ENCODE results near the gene KCNQ1.
A peak's percentile ranks its signal among the peaks of the same experiment; 100 is the strongest.

Gene KCNQ1

GRCh38 chr11:2798951-2799761, 354.3 kb downstream of the KCNQ1 start:
- DNase-seq: no peak

GRCh38 chr11:2799881-2800654, 355.3 kb downstream of the KCNQ1 start:
- no peak for DNase-seq

- no peak for DNase-seq
These were observed 356.1 kb downstream of the KCNQ1 start for GRCh38 chr11:2800655-2801531.

- DNase-seq: no peak
These were observed 357.0 kb downstream of the KCNQ1 start for GRCh38 chr11:2801711-2802388.

GRCh38 chr11:2802389-2803185, 357.8 kb downstream of the KCNQ1 start:
- DNase-seq: no peak

- no peak for DNase-seq
These were observed 358.6 kb downstream of the KCNQ1 start for GRCh38 chr11:2803186-2804091.

GRCh38 chr11:2804189-2804588, 359.4 kb downstream of the KCNQ1 start:
- no peak for DNase-seq

GRCh38 chr11:2804701-2805387, 360.0 kb downstream of the KCNQ1 start:
- no peak for DNase-seq

GRCh38 chr11:2805388-2806056, 360.7 kb downstream of the KCNQ1 start:
- DNase-seq: no peak

- no peak for DNase-seq
These were observed 361.7 kb downstream of the KCNQ1 start for GRCh38 chr11:2806351-2807024.

- peak in 12 of 56 donors; percentile 9 to 59 (median 34) for DNase-seq
These were observed 362.3 kb downstream of the KCNQ1 start for GRCh38 chr11:2807025-2807681.

GRCh38 chr11:2807801-2808241, 363.0 kb downstream of the KCNQ1 start:
- DNase-seq: no peak

- no peak for DNase-seq
These were observed 364.3 kb downstream of the KCNQ1 start for GRCh38 chr11:2808850-2809846.

GRCh38 chr11:2809854-2810253, 365.0 kb downstream of the KCNQ1 start:
- DNase-seq: no peak

Data from amygdala (tissue), 56 donors.